SK-MEL-5 (cell line): Measurements from ENCODE around the gene HLA-DRA. TPM values are rescaled to one million over a fixed set of nuclear protein-coding genes. Genes with fewer than 3 reads are reported as not detected.

Experiments
- DNase-seq: peaks from one replicate; pipeline ENCODE4 v3.0.0-alpha.2; 2016; ENCODE audit warnings: low read depth, low spot score
- in situ Hi-C: cut with HindIII; loops from 2 replicates; pipeline ENCODE4 v1.10.0; 2016; ENCODE audit warnings: low sequenced_read_pairs, high pct_unique_total_duplicates, low pct_unique_long_range_greater_than_20kb
- polyA plus RNA-seq, 2 experiments: library from polyadenylated mRNA; depleted of rRNA; stranded (reverse); fragments of >200 nt; gene quantifications; 2 replicates each; pipeline ENCODE4 v1.2.3, GENCODE V29; 2015
- total RNA-seq: library from RNA; depleted of rRNA; stranded (reverse); fragments of >200 nt; shearing (Covaris generic); gene quantifications from 2 replicates; pipeline ENCODE4 v1.2.3, GENCODE V29; 2014; rRNA removed

Gene HLA-DRA
- 5.7 and 10.0 TPM in 2 replicates for total RNA-seq
- 41.8 and 43.2 TPM in 2 replicates for polyA plus RNA-seq (2015; cell fraction: cytosol; rRNA removed)
- 13.3 and 20.8 TPM in 2 replicates for polyA plus RNA-seq (2015; cell fraction: nucleus; rRNA removed)

- in situ Hi-C loops: no loop called here
- DNase-seq: peak; percentile 86
Measured at GRCh38 chr6:32439602-32440214, at the start of gene HLA-DRA. TSS of gene HLA-DRA (plus strand) at chr6:32439887. CDS start at chr6:32439951, 64 bp downstream.

DNA sequence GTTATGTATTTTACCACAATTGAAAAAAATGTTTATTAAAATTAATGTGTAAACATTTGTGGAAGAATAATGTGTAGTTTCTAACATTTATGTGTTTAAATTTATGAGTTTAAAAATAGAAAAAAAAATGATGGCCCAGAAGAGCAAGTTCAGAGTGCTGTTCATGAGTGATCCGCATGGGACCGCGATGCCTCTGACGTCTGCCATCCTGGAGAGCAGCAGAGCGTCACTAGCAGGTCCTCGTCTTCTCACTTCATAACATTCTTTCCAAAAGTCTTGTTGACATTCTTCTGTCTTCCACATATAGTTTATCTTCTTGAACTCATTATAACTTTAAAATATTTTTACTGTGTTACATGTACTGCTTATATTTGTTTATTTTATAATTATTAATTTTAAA, 48.2 kb upstream of the HLA-DRA start:
- in situ Hi-C loops: no loop called here
- no peak for DNase-seq

- in situ Hi-C loops: no loop called here
- no peak for DNase-seq
Measured at GRCh38 chr6:32393665-32394420, 45.8 kb upstream of the HLA-DRA start.

DNA sequence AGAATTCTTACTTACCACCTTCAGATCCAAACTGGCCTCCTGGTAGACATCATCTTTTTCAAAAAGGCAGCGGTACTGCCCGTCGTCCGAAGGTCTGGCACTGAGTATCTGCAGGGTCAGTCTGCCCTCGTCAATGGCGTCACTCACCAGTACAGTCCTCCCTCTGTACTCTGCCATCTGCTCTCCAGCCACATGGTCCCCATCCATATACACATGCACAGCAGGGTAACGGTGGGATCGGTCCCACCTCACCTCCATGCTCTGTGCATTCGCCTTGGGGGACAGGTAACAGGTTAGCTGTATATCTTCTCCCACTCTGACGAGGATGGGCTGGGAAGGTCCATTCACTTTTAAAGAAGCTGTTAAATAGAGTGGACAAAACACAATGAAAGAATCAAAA, 43.7 kb upstream of the HLA-DRA start:
- DNase-seq: no peak
- in situ Hi-C loops: no loop called here

- in situ Hi-C loops: no loop called here
- DNase-seq: no peak
Measured at GRCh38 chr6:32397252-32397920, 42.3 kb upstream of the HLA-DRA start.

DNA sequence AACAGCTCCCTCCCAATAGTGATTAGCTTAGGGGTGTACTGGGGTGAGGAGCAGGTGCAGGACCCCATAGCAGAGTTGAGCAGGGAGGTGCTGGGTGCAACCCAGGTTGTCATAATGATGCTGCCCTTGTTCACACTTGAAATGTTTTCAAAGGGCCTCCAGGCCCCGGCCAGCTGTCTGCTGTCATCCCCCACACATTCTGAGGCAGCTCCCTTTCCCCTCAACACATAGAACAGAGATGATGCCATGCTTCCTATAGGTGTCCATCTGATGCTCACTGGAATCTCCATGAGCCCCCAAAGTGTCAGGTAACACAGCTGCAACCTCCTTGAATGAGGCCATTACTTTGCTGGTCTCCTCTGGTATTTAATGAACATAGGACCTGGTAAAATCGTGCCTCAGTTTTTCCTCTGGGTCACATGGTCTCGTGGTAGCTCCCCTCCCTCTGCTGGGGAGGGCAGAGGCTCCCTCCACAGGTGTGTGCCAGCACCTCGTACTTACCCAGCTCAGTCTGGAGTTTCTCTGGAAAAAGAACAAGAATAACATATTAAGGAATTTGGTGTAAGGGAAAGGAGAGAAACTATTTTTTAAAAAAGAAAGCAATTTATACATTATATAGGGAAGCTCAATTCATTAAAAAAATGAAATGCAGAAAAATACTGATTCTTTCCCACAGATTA, 38.3 kb upstream of the HLA-DRA start:
- DNase-seq: no peak
- in situ Hi-C loops: no loop called here

GRCh38 chr6:32402812-32403211, 36.9 kb upstream of the HLA-DRA start:
- no peak for DNase-seq
- in situ Hi-C loops: no loop called here

DNA sequence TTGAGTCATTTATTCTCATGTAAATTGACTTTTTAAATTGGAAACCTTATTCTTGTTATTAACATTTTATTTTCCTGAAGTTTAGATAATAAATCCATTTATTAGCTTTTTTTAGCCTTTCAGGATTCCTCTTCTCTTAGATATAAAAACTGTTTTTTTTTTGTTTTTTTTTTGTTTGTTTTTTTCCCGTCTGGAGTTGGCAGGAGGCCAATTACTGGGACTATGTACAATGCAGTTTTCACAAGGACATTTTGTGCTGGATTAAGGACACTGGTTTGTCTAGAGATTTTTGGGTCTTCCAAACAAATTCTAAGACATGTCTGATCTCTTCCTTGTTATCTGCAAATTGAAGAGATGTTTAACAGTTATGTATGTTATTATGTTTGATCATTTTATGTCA, 34.0 kb upstream of the HLA-DRA start:
- no peak for DNase-seq
- in situ Hi-C loops: no loop called here

DNA sequence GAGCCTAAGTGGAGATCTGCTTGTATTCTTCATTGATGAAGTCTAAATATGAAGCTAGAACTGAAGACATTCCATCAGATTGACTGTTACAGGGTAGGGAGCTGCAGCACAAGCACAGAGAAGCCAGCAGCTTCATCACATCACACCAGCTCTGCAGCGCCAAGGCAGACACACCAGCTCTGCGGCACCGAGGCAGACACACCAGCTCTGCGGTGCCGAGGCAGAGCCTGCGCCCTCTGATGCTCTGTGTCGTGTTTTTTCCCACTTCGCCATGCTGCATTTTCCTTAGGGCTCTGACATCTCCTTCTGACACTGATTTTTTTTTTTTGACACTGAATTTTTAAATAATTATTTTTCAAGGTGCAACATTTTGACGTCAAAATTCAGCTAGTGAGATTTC, 33.5 kb upstream of the HLA-DRA start:
- no peak for DNase-seq
- in situ Hi-C loops: no loop called here

- in situ Hi-C loops: no loop called here
Measured at GRCh38 chr6:32406857-32407256, 32.8 kb upstream of the HLA-DRA start, which contains the start of gene BTNL2. TSS of gene BTNL2 (minus strand) at chr6:32407181. CDS start at chr6:32407123, 58 bp downstream.

DNA sequence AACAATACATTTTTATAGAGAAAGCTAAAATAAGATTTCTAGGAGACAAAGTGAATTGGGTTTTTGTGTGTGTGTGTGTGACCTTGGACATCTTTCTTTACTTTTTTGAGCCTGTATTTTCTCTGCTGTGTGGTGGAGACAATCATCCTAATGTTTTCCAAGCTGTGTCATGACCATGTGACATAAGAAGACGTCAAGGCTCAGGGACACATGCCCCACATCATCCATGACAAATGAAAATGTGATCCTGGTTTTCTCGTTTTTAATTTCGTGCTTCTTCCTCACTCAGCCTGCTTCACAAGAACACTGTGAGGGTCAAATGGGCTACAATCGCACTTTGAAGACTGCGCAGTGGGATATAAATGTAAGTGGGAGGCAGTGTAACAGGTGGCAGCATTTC, 28.8 kb upstream of the HLA-DRA start:
- in situ Hi-C loops: no loop called here
- peak; percentile 50 for DNase-seq

More at GRCh38 chr6:32406857-32407256, 32.8 kb upstream of the HLA-DRA start, which contains the start of gene BTNL2:
- no peak for DNase-seq

DNA sequence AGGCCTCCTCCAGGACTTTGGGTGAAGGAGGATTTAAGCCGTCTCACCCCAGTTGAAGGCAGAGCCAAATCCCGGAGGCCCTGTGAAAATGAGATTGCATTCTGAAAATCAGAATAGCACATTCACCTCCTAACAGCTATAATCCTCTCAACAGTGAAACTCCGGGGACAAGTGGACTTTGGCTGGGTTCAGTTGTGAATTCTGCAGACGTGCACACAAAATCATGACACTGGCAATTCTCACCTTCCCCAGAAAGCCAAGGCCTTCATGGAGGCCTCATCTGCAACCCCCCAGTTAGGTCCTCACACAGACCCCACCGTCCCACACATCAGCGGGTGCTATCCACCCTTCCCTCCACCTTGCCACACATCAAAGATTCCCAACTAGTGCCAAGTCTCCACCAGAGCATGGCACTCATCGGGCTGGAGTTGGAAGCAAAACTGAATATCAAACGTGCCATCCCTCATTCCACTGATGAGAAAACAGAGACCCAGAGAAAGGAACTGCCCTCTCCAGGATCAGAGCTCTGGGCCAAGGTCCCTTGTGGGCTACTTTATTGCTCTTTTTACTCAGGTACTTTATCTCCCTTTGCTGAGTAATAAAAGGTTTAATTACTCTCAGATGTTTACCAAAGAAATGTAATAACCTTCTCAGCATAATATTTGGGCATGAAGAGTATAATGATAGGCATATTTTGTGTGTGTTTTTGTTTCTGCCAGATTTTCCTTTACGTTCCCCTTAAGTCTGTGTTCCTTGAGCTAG, 27.9 kb upstream of the HLA-DRA start:
- no peak for DNase-seq
- in situ Hi-C loops: no loop called here

GRCh38 chr6:32413427-32414047, 26.1 kb upstream of the HLA-DRA start:
- DNase-seq: peak; percentile 74
- in situ Hi-C loops: no loop called here

DNA sequence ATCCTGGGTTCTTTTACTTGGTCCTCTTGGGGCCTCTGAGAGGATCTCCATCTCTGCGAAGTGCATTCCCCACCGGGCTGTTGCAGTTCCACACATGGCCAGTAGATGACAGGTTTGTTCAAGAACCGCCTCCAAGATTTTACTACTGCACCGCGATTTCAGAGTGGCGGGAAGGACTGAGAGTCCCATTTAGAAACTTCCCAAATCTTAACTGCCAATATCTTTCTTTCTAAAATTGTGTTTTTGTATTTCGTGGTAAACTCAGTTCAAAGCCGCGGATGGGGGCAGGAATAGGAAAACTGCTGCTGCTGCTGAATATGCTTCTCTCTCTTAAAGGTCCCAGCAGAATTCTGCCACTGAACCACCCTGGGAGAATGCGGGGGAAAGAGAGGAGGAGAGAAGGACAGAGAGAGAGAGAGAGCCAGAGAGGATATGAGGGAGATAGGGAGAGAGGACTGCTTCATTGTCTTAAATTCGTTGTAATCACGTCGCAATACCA, 24.1 kb upstream of the HLA-DRA start:
- DNase-seq: peak; percentile 78
- in situ Hi-C loops: no loop called here

DNA sequence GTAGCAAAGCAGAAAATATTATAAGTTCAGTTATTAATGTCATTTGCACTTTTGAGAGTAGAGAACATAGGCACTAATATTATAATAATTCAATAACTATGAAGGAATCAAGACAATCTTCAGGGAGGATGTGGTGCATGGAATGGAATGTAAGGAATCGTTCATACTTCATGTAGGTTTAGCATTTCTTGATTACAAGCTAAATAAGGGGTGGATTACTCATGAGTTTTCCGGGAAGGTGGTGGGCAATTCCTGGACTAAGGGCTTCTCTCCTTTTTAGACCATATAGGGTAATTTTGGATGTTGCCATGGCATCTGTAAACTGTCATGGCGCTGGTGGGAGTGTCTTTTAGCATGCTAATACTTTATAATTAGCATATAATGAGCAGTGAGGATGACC, 23.7 kb upstream of the HLA-DRA start:
- in situ Hi-C loops: no loop called here
- DNase-seq: no peak

DNA sequence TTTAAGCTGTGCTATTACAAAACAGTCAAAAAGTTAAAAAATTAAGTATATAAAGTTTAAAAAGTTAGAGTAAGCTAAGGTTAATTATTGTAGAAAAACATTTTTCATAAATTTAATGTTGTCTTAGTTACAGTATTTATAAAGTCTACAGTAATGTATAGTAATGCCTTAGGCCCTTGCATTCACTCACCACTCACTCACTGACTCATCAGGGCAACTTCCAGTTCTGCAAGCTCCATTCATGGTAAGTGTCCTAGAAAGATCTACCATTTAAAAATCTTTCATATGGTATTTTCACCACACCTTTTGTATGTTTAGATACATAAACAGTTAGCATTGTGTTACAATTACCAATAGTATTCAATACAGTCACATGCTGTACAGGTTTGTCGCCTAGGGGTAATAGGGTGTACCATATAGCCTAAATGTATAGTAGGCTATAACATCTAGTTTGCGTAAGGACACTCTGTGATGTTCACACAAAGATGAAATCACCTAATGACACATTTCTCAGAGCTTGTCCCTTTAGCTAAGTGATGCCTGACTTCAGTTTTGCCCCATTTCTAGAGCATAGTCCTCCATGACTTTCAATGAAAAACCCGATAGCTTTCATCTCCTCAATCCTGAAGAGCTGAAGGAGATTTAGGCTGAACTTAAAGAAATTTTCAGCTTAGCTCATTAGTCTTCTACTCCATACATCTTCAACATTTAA, 14.9 kb upstream of the HLA-DRA start:
- DNase-seq: no peak
- in situ Hi-C loops: no loop called here
